ENCODE measurements around the gene CAMK1D. TPM values are rescaled to one million over a fixed set of nuclear protein-coding genes. Genes with fewer than 3 reads are reported as not detected.

Gene CAMK1D
- total RNA-seq, 1 donor from 2014 or later = 12.8 TPM

GRCh38 chr10:12586741-12587140 is 237.4 kb downstream of the CAMK1D start:
- intact Hi-C loops (cut with DNase I) = no loop called here
- peaks cover 42% of the 10 kb centered on the region for H3K4me1 ChIP-seq
- H3K27ac ChIP-seq = peak overlapping the region; percentile 2
- no peak for TF ChIP-seq CTCF (IDR thresholded peaks at IDR 0.05)
- TF ChIP-seq POLR2A (IDR thresholded peaks at IDR 0.05) = no peak
- peak in 1 of 2 donors; percentile 41 for TF ChIP-seq POLR2AphosphoS5 (IDR thresholded peaks at IDR 0.05; ENCODE audit: insufficient read depth in 1 of 2, low read depth in 1 of 2)
- H3K27me3 ChIP-seq = no peaks in the 10 kb centered on the region
- no peaks in the 10 kb centered on the region for H3K36me3 ChIP-seq
- H3K4me3 ChIP-seq = no peak overlapping the region
- no peak for DNase-seq (ENCODE audit: extremely low spot score in 2 of 2)
- H3K9me3 ChIP-seq = no peaks in the 10 kb centered on the region

GRCh38 chr10:12587451-12587888 is 238.1 kb downstream of the CAMK1D start:
- no peak for DNase-seq (ENCODE audit: extremely low spot score in 2 of 2)
- H3K27ac ChIP-seq = peak overlapping the region; percentile 37
- H3K4me3 ChIP-seq = no peak overlapping the region
- no peak for TF ChIP-seq POLR2A (IDR thresholded peaks at IDR 0.05)
- TF ChIP-seq CTCF (IDR thresholded peaks at IDR 0.05) = no peak
- no peak for TF ChIP-seq POLR2AphosphoS5 (IDR thresholded peaks at IDR 0.05; ENCODE audit: insufficient read depth in 1 of 2, low read depth in 1 of 2)
- H3K4me1 ChIP-seq = peaks cover 42% of the 10 kb centered on the region
- intact Hi-C loops (cut with DNase I) = no loop called here
- H3K36me3 ChIP-seq = no peaks in the 10 kb centered on the region
- H3K27me3 ChIP-seq = no peaks in the 10 kb centered on the region
- H3K9me3 ChIP-seq = no peaks in the 10 kb centered on the region

- Histone ChIP-seq H3K27ac (peak overlapping the region; percentile 37), H3K4me1 (peaks cover 42% of the 10 kb centered on the region), H3K4me3 (peak overlapping the region in 1 of 2 donors; percentile 2), H3K36me3 (no peaks in the 10 kb centered on the region), H3K27me3 (no peaks in the 10 kb centered on the region), H3K9me3 (no peaks in the 10 kb centered on the region)
- intact Hi-C loops (cut with DNase I) = no loop called here
- TF ChIP-seq POLR2AphosphoS5 (IDR thresholded peaks at IDR 0.05; ENCODE audit: insufficient read depth in 1 of 2, low read depth in 1 of 2) (peak in 1 of 2 donors; percentile 21), CTCF (IDR thresholded peaks at IDR 0.05) (no peak)
- no peak for DNase-seq (ENCODE audit: extremely low spot score in 2 of 2)
These were observed 238.9 kb downstream of the CAMK1D start for GRCh38 chr10:12588091-12588860.

GRCh38 chr10:12589291-12589690 is 239.9 kb downstream of the CAMK1D start:
- H3K4me1 ChIP-seq = peaks cover 48% of the 10 kb centered on the region
- no peaks in the 10 kb centered on the region for H3K27me3 ChIP-seq
- H3K27ac ChIP-seq = peak overlapping the region; percentile 37
- intact Hi-C loops (cut with DNase I) = no loop called here
- no peak for DNase-seq (ENCODE audit: extremely low spot score in 2 of 2)
- no peak overlapping the region for H3K4me3 ChIP-seq
- no peaks in the 10 kb centered on the region for H3K9me3 ChIP-seq
- no peak for TF ChIP-seq POLR2AphosphoS5 (IDR thresholded peaks at IDR 0.05; ENCODE audit: insufficient read depth in 1 of 2, low read depth in 1 of 2)
- TF ChIP-seq POLR2A (IDR thresholded peaks at IDR 0.05) = no peak
- no peak for TF ChIP-seq CTCF (IDR thresholded peaks at IDR 0.05)
- H3K36me3 ChIP-seq = no peaks in the 10 kb centered on the region

GRCh38 chr10:12589791-12590190 is 240.4 kb downstream of the CAMK1D start:
- peak overlapping the region; percentile 37 for H3K27ac ChIP-seq
- H3K4me1 ChIP-seq = peaks cover 50% of the 10 kb centered on the region
- intact Hi-C loops (cut with DNase I) = no loop called here
- no peaks in the 10 kb centered on the region for H3K27me3 ChIP-seq
- no peaks in the 10 kb centered on the region for H3K9me3 ChIP-seq
- DNase-seq (ENCODE audit: extremely low spot score in 2 of 2) = no peak
- TF ChIP-seq CTCF (IDR thresholded peaks at IDR 0.05) = no peak
- TF ChIP-seq POLR2AphosphoS5 (IDR thresholded peaks at IDR 0.05; ENCODE audit: insufficient read depth in 1 of 2, low read depth in 1 of 2) = no peak
- TF ChIP-seq POLR2A (IDR thresholded peaks at IDR 0.05) = no peak
- H3K4me3 ChIP-seq = no peak overlapping the region
- H3K36me3 ChIP-seq = no peaks in the 10 kb centered on the region
